H1 (cell line): ENCODE data around the gene DDC. TPM values are rescaled to one million over a fixed set of nuclear protein-coding genes. Genes with fewer than 3 reads are reported as not detected.

Source experiments
- CTCF ChIA-PET: fragments of 300-600 bp; sonication (Branson Sonifier 250); formaldehyde crosslinking; loops from one replicate; lab custom pipeline; 2021; ENCODE audit not compliant: partially characterized antibody; lab: Charles Lee
- POLR2A ChIA-PET: fragments of 300-600 bp; sonication (Branson Sonifier 250); formaldehyde crosslinking; loops from one replicate; lab custom pipeline; 2021; ENCODE audit warnings: inconsistent platforms; ENCODE audit not compliant: partially characterized antibody; lab: Charles Lee
- DNase-seq, 2 experiments: peaks; one replicate each; pipeline versions ENCODE4 v3.0.0 to v3.0.0-alpha.2; 2010 to 2022; ENCODE audit warnings: low spot score in 2 of 2, low read depth in 1 of 2, mixed read lengths in 1 of 2
- FAIRE-seq: peaks from 2 replicates; lab custom pipeline; 2011; peaks lifted over from hg19 to GRCh38; lab: Jason Lieb, UNC
- H2AFZ ChIP-seq: 2 replicates; pipeline ENCODE4 v1.8.1; 2012; ENCODE audit warnings: low read length, inconsistent platforms
- H2AK5ac ChIP-seq: 2 replicates; pipeline ENCODE4 v1.6.1; 2013; ENCODE audit warnings: low read depth, low read length
- H2BK120ac ChIP-seq: replicated peaks from 2 replicates; pipeline ENCODE3; 2013; ENCODE audit warnings: low read depth, low read length, inconsistent platforms
- H2BK12ac ChIP-seq: 2 replicates; pipeline ENCODE4 v1.6.1; 2013; ENCODE audit warnings: low read depth, low read length
- H2BK15ac ChIP-seq: 2 replicates; pipeline ENCODE4 v1.6.1; 2013; ENCODE audit warnings: low read length
- H2BK20ac ChIP-seq: 2 replicates; pipeline ENCODE4 v1.6.1; 2013; ENCODE audit warnings: low read length
- H2BK5ac ChIP-seq: 2 replicates; pipeline ENCODE4 v1.6.1; 2013; ENCODE audit warnings: low read depth, low read length
- H3K14ac ChIP-seq: 2 replicates; pipeline ENCODE4 v1.6.1; 2013; ENCODE audit warnings: inconsistent platforms; ENCODE audit not compliant: insufficient read length
- H3K18ac ChIP-seq: 2 replicates; pipeline ENCODE4 v1.6.1; 2013; ENCODE audit warnings: low read length; ENCODE audit errors: extremely low read depth
- H3K23ac ChIP-seq: 2 replicates; pipeline ENCODE4 v1.6.1; 2013; ENCODE audit warnings: inconsistent platforms; ENCODE audit not compliant: insufficient read length
- H3K23me2 ChIP-seq: 2 replicates; pipeline ENCODE4 v1.6.1; 2013; ENCODE audit warnings: low read depth, low read length
- H3K27ac ChIP-seq: 2 replicates; pipeline ENCODE4 v1.6.1; 2011; ENCODE audit warnings: low read depth, low read length, inconsistent platforms
- H3K27me3 ChIP-seq, 4 experiments: replicated peaks in 1 of 4; 1 replicate in 1 of 4; 2 replicates in 3 of 4; pipeline versions ENCODE4 v1.6.1 to v1.8.1; 2011 to 2013; ENCODE audit warnings: low read length in 3 of 4, mild to moderate bottlenecking in 3 of 4, inconsistent platforms in 2 of 4, mixed read lengths in 2 of 4, moderate library complexity in 1 of 4; ENCODE audit not compliant: control insufficient read depth in 3 of 4, insufficient read depth in 3 of 4; ENCODE audit errors: extremely low read depth in 1 of 4
- H3K36me3 ChIP-seq, 4 experiments: 2 replicates each; pipeline versions ENCODE4 v1.6.1 to v1.8.1; 2011 to 2013; ENCODE audit warnings: mild to moderate bottlenecking in 4 of 4, low read length in 3 of 4, moderate library complexity in 2 of 4, control low read depth in 1 of 4, inconsistent platforms in 1 of 4; ENCODE audit not compliant: insufficient read depth in 4 of 4, control insufficient read depth in 2 of 4
- H3K4ac ChIP-seq: replicated peaks from 2 replicates; pipeline ENCODE3; 2013; ENCODE audit warnings: low read length, low read depth, mixed read lengths, inconsistent platforms; ENCODE audit not compliant: insufficient read length
- H3K4me1 ChIP-seq, 4 experiments: replicated peaks in 1 of 4; 1 replicate in 1 of 4; 2 replicates in 3 of 4; pipeline versions ENCODE4 v1.6.1 to v1.8.1; 2011 to 2013; ENCODE audit warnings: low read length in 3 of 4, inconsistent platforms in 2 of 4, mixed read lengths in 1 of 4; ENCODE audit not compliant: insufficient read depth in 4 of 4, control insufficient read depth in 3 of 4
- H3K4me2 ChIP-seq, 2 experiments: 2 replicates each; pipeline versions ENCODE4 v1.6.1 to v1.8.1; 2011 to 2013; ENCODE audit warnings: low read depth in 2 of 2, low read length in 2 of 2, control low read depth in 1 of 2, inconsistent platforms in 1 of 2, mild to moderate bottlenecking in 1 of 2; ENCODE audit not compliant: insufficient read depth in 1 of 2
- H3K4me3 ChIP-seq, 4 experiments: fragments of 200-600, 300-600 bp in 1 of 4; sonication (generic), shearing (Covaris generic), sonication (Bioruptor Twin) in 1 of 4; 2 replicates each; pipeline versions ENCODE4 v1.5.1 to v1.8.1; 2011 to 2016; ENCODE audit warnings: low read length in 4 of 4, low read depth in 3 of 4, control low read depth in 2 of 4, inconsistent platforms in 2 of 4, mild to moderate bottlenecking in 2 of 4, mixed read lengths in 1 of 4, moderate library complexity in 1 of 4; ENCODE audit not compliant: insufficient read depth in 2 of 4; ENCODE audit errors: extremely low read depth in 1 of 4
- H3K56ac ChIP-seq: replicated peaks from 2 replicates; pipeline ENCODE3; 2013; ENCODE audit warnings: low read depth, mild to moderate bottlenecking, mixed read lengths, low read length, inconsistent platforms; ENCODE audit not compliant: insufficient read length
- H3K79me1 ChIP-seq: 2 replicates; pipeline ENCODE4 v1.6.1; 2013; ENCODE audit warnings: low read depth, low read length, control low read depth
- H3K79me2 ChIP-seq, 2 experiments: 2 replicates each; pipeline versions ENCODE4 v1.6.1 to v1.8.1; 2012 to 2013; ENCODE audit warnings: low read length in 2 of 2, mild to moderate bottlenecking in 2 of 2, inconsistent platforms in 1 of 2; ENCODE audit not compliant: insufficient read depth in 2 of 2, control insufficient read depth in 1 of 2
- H3K9ac ChIP-seq, 4 experiments: replicated peaks in 1 of 4; 1 replicate in 1 of 4; 2 replicates in 3 of 4; pipeline versions ENCODE4 v1.6.1 to v1.8.1; 2011 to 2013; ENCODE audit warnings: low read depth in 3 of 4, low read length in 3 of 4, control low read depth in 2 of 4, mild to moderate bottlenecking in 2 of 4, moderate library complexity in 2 of 4, inconsistent platforms in 1 of 4; ENCODE audit errors: extremely low read depth in 1 of 4
- H3K9me3 ChIP-seq, 2 experiments: 2 replicates each; pipeline versions ENCODE4 v1.6.1 to v1.8.1; 2012 to 2013; ENCODE audit warnings: mild to moderate bottlenecking in 2 of 2, moderate library complexity in 2 of 2, control low read depth in 1 of 2, inconsistent platforms in 1 of 2, low read depth in 1 of 2, low read length in 1 of 2, mixed read lengths in 1 of 2; ENCODE audit not compliant: insufficient read depth in 2 of 2
- H4K20me1 ChIP-seq, 2 experiments: replicated peaks in 1 of 2; 2 replicates each; pipeline versions ENCODE3 to v1.8.1; 2011 to 2013; ENCODE audit warnings: inconsistent platforms in 2 of 2, low read length in 2 of 2, mild to moderate bottlenecking in 1 of 2; ENCODE audit not compliant: insufficient read depth in 2 of 2, control insufficient read depth in 1 of 2
- H4K5ac ChIP-seq: 2 replicates; pipeline ENCODE4 v1.6.1; 2013; ENCODE audit warnings: low read length, low read depth, mixed read lengths, inconsistent platforms; ENCODE audit not compliant: insufficient read length
- H4K8ac ChIP-seq: 2 replicates; pipeline ENCODE4 v1.8.0; 2013; ENCODE audit warnings: mild to moderate bottlenecking, moderate library complexity, low read length, inconsistent platforms; ENCODE audit not compliant: insufficient read depth; ENCODE audit errors: extremely low read depth
- H4K91ac ChIP-seq: replicated peaks from 2 replicates; pipeline ENCODE3; 2013; ENCODE audit warnings: low read length, mixed read lengths, inconsistent platforms; ENCODE audit not compliant: insufficient read length
- ATF3 ChIP-seq: IDR thresholded peaks from 2 replicates; pipeline ENCODE4 v1.6.1; 2011; ENCODE audit warnings: low read depth, mild to moderate bottlenecking, low read length; ENCODE audit not compliant: insufficient read depth
- CBX5 ChIP-seq: fragments of 300-800, 300-1000 bp; sonication (generic); IDR thresholded peaks from 2 replicates; pipeline ENCODE4 v1.7.1; 2016; ENCODE audit warnings: antibody characterized with exemption, low read length, low read depth
- CHD1 ChIP-seq: IDR thresholded peaks from 2 replicates; pipeline ENCODE4 v1.6.1; 2012; ENCODE audit warnings: low read depth, low read length, improper control_type of control experiment
- CREB1 ChIP-seq: IDR thresholded peaks from 2 replicates; pipeline ENCODE4 v1.6.1; 2012; ENCODE audit warnings: inconsistent platforms
- JUN ChIP-seq: IDR thresholded peaks from 2 replicates; pipeline ENCODE4 v1.6.1; 2011; ENCODE audit warnings: low read depth, mild to moderate bottlenecking, improper control_type of control experiment, low read length
- MAFK ChIP-seq: IDR thresholded peaks from 2 replicates; pipeline ENCODE4 v1.6.1; 2012; ENCODE audit warnings: low read depth, mild to moderate bottlenecking, improper control_type of control experiment, low read length
- NANOG ChIP-seq: IDR thresholded peaks from 2 replicates; pipeline ENCODE4 v1.6.1; 2011; ENCODE audit warnings: low read length, low read depth, mild to moderate bottlenecking, inconsistent platforms; ENCODE audit not compliant: insufficient read depth, poor library complexity, severe bottlenecking
- POLR2AphosphoS5 ChIP-seq: IDR thresholded peaks from 2 replicates; pipeline ENCODE4 v1.6.1; 2011; ENCODE audit warnings: low read depth, low read length
- SP1 ChIP-seq: IDR thresholded peaks from 2 replicates; pipeline ENCODE4 v1.6.1; 2011; ENCODE audit warnings: low read depth, low read length
- SP2 ChIP-seq: IDR thresholded peaks from 2 replicates; pipeline ENCODE4 v1.6.1; 2012; ENCODE audit warnings: mild to moderate bottlenecking, low read length, inconsistent platforms
- USF2 ChIP-seq: IDR thresholded peaks from 2 replicates; pipeline ENCODE4 v1.6.1; 2011; ENCODE audit warnings: low read length, improper control_type of control experiment
- WGBS, 2 experiments: shearing (Covaris generic) in 1 of 2; methylation state at CpG; one replicate each; pipeline versions ENCODE4 v1.1.6 to v1.1.7; 2013 to 2015; ENCODE audit warnings: low lambda C conversion rate in 2 of 2, mixed read lengths in 2 of 2, inconsistent platforms in 1 of 2, low coverage in 1 of 2, missing lambda C conversion rate in 1 of 2; ENCODE audit not compliant: insufficient replicate concordance in 2 of 2, insufficient coverage in 1 of 2, insufficient read length in 1 of 2; ENCODE audit errors: extremely low coverage in 1 of 2, missing lambda C conversion rate in 1 of 2; 5-methylcytosine and 5-hydroxymethylcytosine counted together
- polyA plus RNA-seq, 7 experiments: library from polyadenylated mRNA; depleted of rRNA in 3 of 7; stranded (reverse) in 5 of 7; unstranded in 2 of 7; fragments of >200 nt in 5 of 7; fragments of 200-250 nt in 2 of 7; gene quantifications; 1 replicate in 5 of 7; 2 replicates in 1 of 7; 4 replicates in 1 of 7; pipeline versions ENCODE4 v1.2.1 to v1.2.3, GENCODE V29; 2011 to 2013; ENCODE audit warnings: missing spikeins in 2 of 7, mixed read lengths in 2 of 7
- total RNA-seq: library from RNA; stranded (reverse); fragmentation: NEBNext Ultra II Directional; extraction: Animal tissue kit (Norgen Biotek cat#: 25700); gene quantifications from 2 replicates; pipeline ENCODE4 v1.2.1, GENCODE V29; 2021

The DDC gene
- total and polyA plus RNA-seq, 2 of the 8 experiments (the other 6 are each of a cell fraction or from before 2014, with no cell fraction given) = 0.05 TPM; not detected in 1

- no peak overlapping the region for H3K9ac ChIP-seq
- no peak overlapping the region for H2BK5ac ChIP-seq
- no peak overlapping the region for H2BK20ac ChIP-seq
- H3K18ac ChIP-seq = no peak overlapping the region
- H3K4me2 ChIP-seq = no peak overlapping the region
- no peak overlapping the region for H4K5ac ChIP-seq
- no peak overlapping the region for H3K4ac ChIP-seq
- H3K27me3 ChIP-seq = no peaks in the 10 kb centered on the region
- ChIA-PET CTCF (interaction anchor here (1.1 to 1.6 kb wide), 3 partner anchors 10 to 40 kb away, joined by 3 to 6 read pairs (median 4); no protein-coding TSS in a partner anchor), POLR2A (no interaction called here)
- no peak overlapping the region for H2AFZ ChIP-seq
- H3K4me3 ChIP-seq = no peak overlapping the region
- H3K14ac ChIP-seq = no peak overlapping the region
- 91% methylated on average over 4 of the region's 4 CpGs; no CpG with 5 or more reads in 1 of the 2 experiments for WGBS, 2 experiments
- H2BK15ac ChIP-seq = no peak overlapping the region
- no peaks in the 10 kb centered on the region for H3K4me1 ChIP-seq
- no peaks in the 10 kb centered on the region for H3K79me2 ChIP-seq
- H4K8ac ChIP-seq = no peak overlapping the region; the same call in 1 of the 2 replicates
- H3K23me2 ChIP-seq = no peaks in the 10 kb centered on the region
- no peak overlapping the region for H4K91ac ChIP-seq
- FAIRE-seq (no peak), DNase-seq (no peak)
- no peak overlapping the region for H3K56ac ChIP-seq
- no peak overlapping the region for H2BK12ac ChIP-seq
- H3K23ac ChIP-seq = no peak overlapping the region
- peaks cover 12 to 15% of the 10 kb centered on the region in 2 experiments for H3K9me3 ChIP-seq
- H2AK5ac ChIP-seq = no peak overlapping the region
- no peak overlapping the region for H2BK120ac ChIP-seq
- no peaks in the 10 kb centered on the region for H3K36me3 ChIP-seq
- TF ChIP-seq NANOG = no peak
- TF ChIP-seq CREB1 = no peak
- no peak for TF ChIP-seq SP1
- no peak for TF ChIP-seq POLR2AphosphoS5
- TF ChIP-seq CBX5 = no peak
- TF ChIP-seq JUN = no peak
- no peak for TF ChIP-seq SP2
- TF ChIP-seq CHD1 = no peak
- no peak for TF ChIP-seq USF2
- TF ChIP-seq MAFK = no peak
- no peak for TF ChIP-seq ATF3
- no peaks in the 10 kb centered on the region for H4K20me1 ChIP-seq
- H3K79me1 ChIP-seq = no peaks in the 10 kb centered on the region
- H3K27ac ChIP-seq = no peak overlapping the region
These were observed 19.2 kb upstream of the DDC start for GRCh38 chr7:50584386-50584785.
